Psoas muscle (tissue), 8 donors: ENCODE measurements around the gene MRPL51. TPM values are rescaled to one million over a fixed set of nuclear protein-coding genes. Genes with fewer than 3 reads are reported as not detected.

Experiments
- ATAC-seq, 4 donors: fragments of 200-7000 bp; cut with Tn5 transposase; one replicate each; pipeline ENCODE4 v1.9.1; 2020; ENCODE audit warnings: moderate library complexity in 3 of 4, mild to moderate bottlenecking in 2 of 4
- DNase-seq, 2 donors: peaks; one replicate each; pipeline ENCODE4 v3.0.0-alpha.2; 2020
- H3K27ac ChIP-seq: fragments of 200-600 bp; one replicate; pipeline ENCODE4 v1.8.0; 2022
- H3K27me3 ChIP-seq, 3 donors: fragments of 200-600 bp in 1 of 3; one replicate each; pipeline versions ENCODE4 v1.6.1 to v1.8.0; 2013 to 2022; ENCODE audit warnings: low read length in 2 of 3, mild to moderate bottlenecking in 2 of 3, moderate library complexity in 1 of 3; ENCODE audit not compliant: insufficient read depth in 3 of 3
- H3K36me3 ChIP-seq, 2 donors: fragments of 200-600 bp in 1 of 2; one replicate each; pipeline versions ENCODE4 v1.6.1 to v1.8.0; 2013 to 2022; ENCODE audit warnings: low read depth in 1 of 2, mild to moderate bottlenecking in 1 of 2, moderate library complexity in 1 of 2; ENCODE audit not compliant: insufficient read depth in 1 of 2
- H3K4me1 ChIP-seq: fragments of 200-600 bp; one replicate; pipeline ENCODE4 v1.8.0; 2022
- H3K4me3 ChIP-seq: fragments of 200-600 bp; one replicate; pipeline ENCODE4 v1.8.0; 2022; ENCODE audit warnings: mild to moderate bottlenecking
- H3K9me3 ChIP-seq: fragments of 200-600 bp; one replicate; pipeline ENCODE4 v1.8.0; 2022
- CTCF ChIP-seq: fragments of 200-600 bp; IDR thresholded peaks from one replicate; pipeline ENCODE4 v1.8.0; 2022; ENCODE audit warnings: antibody characterized with exemption
- WGBS, 3 donors: extraction: QIAGEN DNeasy Blood & Tissue Kit; methylation state at CpG; one replicate each; pipeline versions ENCODE4 v1.1.6 to v1.1.7; 2013; 5-methylcytosine and 5-hydroxymethylcytosine counted together
- intact Hi-C, 2 donors: fragments of 100-400 bp; cut with DNase I; formaldehyde crosslinking; loops; one replicate each; pipeline versions ENCODE4 v1.11.0 to v1.14.2; 2022
- polyA plus RNA-seq, 3 donors: library from polyadenylated mRNA; stranded (reverse); fragments of 200-250 nt; gene quantifications; one replicate each; pipeline ENCODE4 v1.2.3, GENCODE V29; 2013
- total RNA-seq, 4 donors: library from RNA; stranded (reverse); fragmentation: NEBNext Ultra II Directional in 2 of 4; extraction: Animal tissue kit (Norgen Biotek cat#: 25700) in 2 of 4; gene quantifications; one replicate each; pipeline versions ENCODE4 v1.2.1 to v1.2.4, GENCODE V29; 2021 to 2023
- donor health status: healthy with polysubstance abuse.
- donor health status: DM: no; HTN: no; CAD: no; lungs with moderate emphysema.
- donor health status: Bipolar disorder and iron deficiency.
- donor health status: healthy.
- donor health status: DM: yes; HTN: yes; CAD: no.
- donor health status: DM: no; HTN: no; CAD: no.
- donor health status: DM: no; HTN: no; CAD: no.
- donor health status: DM: yes; HTN: yes; CAD: no.

The MRPL51 gene
- total and polyA plus RNA-seq, 7 donors, result 153 to 250 (median 203) TPM

- ATAC-seq (no peak), DNase-seq (no peak)
- Histone ChIP-seq H3K27me3 (no peaks in the 10 kb centered on the region), H3K36me3 (peaks cover 0 to 64% of the 10 kb centered on the region in 2 donors), H3K27ac (no peak overlapping the region), H3K4me1 (no peaks in the 10 kb centered on the region), H3K4me3 (no peak overlapping the region), H3K9me3 (no peaks in the 10 kb centered on the region)
- intact Hi-C loops, result no loop called here
- WGBS, 3 donors, result 82 to 90% (median 87%) methylated on average over 4 of the region's 4 CpGs
- no peak for TF ChIP-seq CTCF
Observed at GRCh38 chr12:6444031-6444430, 49.0 kb downstream of the MRPL51 start.

DNA sequence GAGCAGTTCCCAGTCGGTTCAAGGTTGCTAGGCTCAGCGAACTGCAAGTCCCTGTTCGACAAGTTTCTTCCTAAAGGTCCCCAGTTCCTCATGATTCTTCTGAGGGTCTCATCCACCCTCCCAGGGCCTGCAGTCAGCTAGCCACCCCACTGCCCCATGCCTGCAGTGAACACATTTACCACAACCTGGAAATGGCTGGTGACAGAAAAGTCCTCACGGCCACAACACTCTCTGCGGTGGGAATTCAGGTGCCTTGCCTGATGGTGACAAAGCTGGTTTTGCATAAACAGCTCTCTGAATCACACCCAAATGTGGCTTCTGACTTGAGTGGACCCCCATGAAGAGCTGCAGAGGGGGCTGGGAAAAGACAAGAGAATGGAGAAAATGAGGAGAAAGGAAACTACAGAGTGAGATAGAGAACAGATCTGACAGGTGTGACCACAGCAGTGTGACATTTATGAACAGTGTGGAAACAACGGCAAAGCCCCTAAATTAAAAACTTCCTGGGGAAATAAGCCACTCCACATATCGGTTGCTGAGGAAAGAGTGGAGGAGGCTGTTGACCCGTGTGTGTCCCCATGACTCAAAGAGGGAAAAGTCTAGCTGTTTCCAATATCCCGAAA is 49.6 kb downstream of the MRPL51 start:
- no peak for TF ChIP-seq CTCF
- Histone ChIP-seq H3K4me3 (no peak overlapping the region), H3K4me1 (no peaks in the 10 kb centered on the region), H3K27ac (no peak overlapping the region), H3K36me3 (peaks cover 0 to 67% of the 10 kb centered on the region in 2 donors), H3K9me3 (no peaks in the 10 kb centered on the region), H3K27me3 (no peaks in the 10 kb centered on the region)
- DNase-seq (no peak), ATAC-seq (no peak)
- intact Hi-C loops, result no loop called here
- WGBS, 3 donors, result 58 to 61% (median 60%) methylated on average over 9 of the region's 9 CpGs

GRCh38 chr12:6442836-6443235 is 50.2 kb downstream of the MRPL51 start:
- ATAC-seq (no peak), DNase-seq (no peak)
- Histone ChIP-seq H3K4me3 (no peak overlapping the region), H3K36me3 (peaks cover 0 to 64% of the 10 kb centered on the region in 2 donors), H3K27ac (no peak overlapping the region), H3K9me3 (no peaks in the 10 kb centered on the region), H3K4me1 (no peaks in the 10 kb centered on the region), H3K27me3 (no peaks in the 10 kb centered on the region)
- TF ChIP-seq CTCF, result no peak
- intact Hi-C loops, result no loop called here
- 71 to 90% (median 79%) methylated on average over 8 to 9 of the region's 9 CpGs for WGBS, 3 donors

Other genes starting within 250 kb of the MRPL51 start
- gene PLEKHG6, start 182.6 kb downstream of the MRPL51 start, total RNA-seq, result not detected
- gene PLEKHG6, start 182.6 kb downstream of the MRPL51 start, polyA plus RNA-seq, result under 1 TPM in 2 of 3 donors, not detected in 1; 0.20 to 0.39 TPM
- 100 to 1,000 TPM in 3 of 4 donors, 10 to 100 TPM in 1; 38.8 to 224 (median 127) TPM for gene TNFRSF1A, start 151.2 kb downstream of the MRPL51 start, total RNA-seq
- gene TNFRSF1A, start 151.2 kb downstream of the MRPL51 start, polyA plus RNA-seq, result 100 to 1,000 TPM in 1 of 3 donors, 10 to 100 TPM in 2; 53.7 to 117 (median 65.4) TPM
- gene SCNN1A, start 117.7 kb downstream of the MRPL51 start, total RNA-seq, result under 1 TPM; 0.30 to 0.57 (median 0.48) TPM
- under 1 TPM; 0.03 to 0.39 (median 0.31) TPM for gene SCNN1A, start 117.7 kb downstream of the MRPL51 start, polyA plus RNA-seq
- 10 to 100 TPM; 23.7 to 38.6 (median 34.1) TPM for gene LTBR, start 109.1 kb downstream of the MRPL51 start, total RNA-seq
- 10 to 100 TPM; 15.3 to 38.8 (median 34.5) TPM for gene LTBR, start 109.1 kb downstream of the MRPL51 start, polyA plus RNA-seq
- under 1 TPM in 2 of 4 donors, not detected in 2; 0.28 to 0.29 TPM for gene CD27, start 48.3 kb downstream of the MRPL51 start, total RNA-seq
- under 1 TPM in 1 of 3 donors, not detected in 2; 0.10 TPM for gene CD27, start 48.3 kb downstream of the MRPL51 start, polyA plus RNA-seq
- gene TAPBPL, start 41.2 kb downstream of the MRPL51 start, total RNA-seq, result 10 to 100 TPM in 1 of 4 donors, 1 to 10 TPM in 3; 6.4 to 11.3 (median 8.4) TPM
- 1 to 10 TPM; 4.6 to 8.4 (median 4.9) TPM for gene TAPBPL, start 41.2 kb downstream of the MRPL51 start, polyA plus RNA-seq
- 1 to 10 TPM; 1.5 to 6.2 (median 3.2) TPM for gene VAMP1, start 22.6 kb downstream of the MRPL51 start, total RNA-seq
- gene VAMP1, start 22.6 kb downstream of the MRPL51 start, polyA plus RNA-seq, result 10 to 100 TPM in 1 of 3 donors, 1 to 10 TPM in 2; 1.9 to 16.9 (median 2.1) TPM
- gene NCAPD2, start 840 bp upstream of the MRPL51 start, total RNA-seq, result 10 to 100 TPM; 10.1 to 13.4 (median 11.2) TPM
- 1 to 10 TPM; 3.9 to 9.5 (median 5.9) TPM for gene NCAPD2, start 840 bp upstream of the MRPL51 start, polyA plus RNA-seq
- over 10,000 TPM in 2 of 4 donors, 1,000 to 10,000 TPM in 2; 7,136 to 10,782 (median 8,991) TPM for gene GAPDH, start 41.3 kb upstream of the MRPL51 start, total RNA-seq
- gene GAPDH, start 41.3 kb upstream of the MRPL51 start, polyA plus RNA-seq, result over 10,000 TPM in 2 of 3 donors, 1,000 to 10,000 TPM in 1; 9,788 to 18,891 (median 16,487) TPM
- gene IFFO1, start 62.8 kb upstream of the MRPL51 start, total RNA-seq, result 10 to 100 TPM; 12.6 to 26.3 (median 18.0) TPM
- gene IFFO1, start 62.8 kb upstream of the MRPL51 start, polyA plus RNA-seq, result 1 to 10 TPM; 6.7 to 8.9 (median 8.3) TPM
- gene NOP2, start 75.0 kb upstream of the MRPL51 start, total RNA-seq, result 10 to 100 TPM; 29.8 to 62.2 (median 52.9) TPM
- 10 to 100 TPM; 44.1 to 67.0 (median 66.4) TPM for gene NOP2, start 75.0 kb upstream of the MRPL51 start, polyA plus RNA-seq
- 100 to 1,000 TPM in 2 of 4 donors, 10 to 100 TPM in 2; 94.5 to 152 (median 112) TPM for gene CHD4, start 114.1 kb upstream of the MRPL51 start, total RNA-seq
- gene CHD4, start 114.1 kb upstream of the MRPL51 start, polyA plus RNA-seq, result 10 to 100 TPM; 62.5 to 90.0 (median 78.5) TPM
- gene LPAR5, start 142.7 kb upstream of the MRPL51 start, total RNA-seq, result under 1 TPM; 0.30 to 0.60 (median 0.39) TPM
- under 1 TPM; 0.04 to 0.20 (median 0.05) TPM for gene LPAR5, start 142.7 kb upstream of the MRPL51 start, polyA plus RNA-seq
- gene ACRBP, start 154.2 kb upstream of the MRPL51 start, total RNA-seq, result under 1 TPM; 0.44 to 0.99 (median 0.86) TPM
- gene ACRBP, start 154.2 kb upstream of the MRPL51 start, polyA plus RNA-seq, result under 1 TPM in 2 of 3 donors, not detected in 1; 0.29 to 0.82 TPM
- 10 to 100 TPM; 12.7 to 29.6 (median 16.9) TPM for gene ING4, start 169.9 kb upstream of the MRPL51 start, total RNA-seq
- 10 to 100 TPM; 20.7 to 35.6 (median 25.7) TPM for gene ING4, start 169.9 kb upstream of the MRPL51 start, polyA plus RNA-seq
- gene ZNF384, start 196.1 kb upstream of the MRPL51 start, total RNA-seq, result 10 to 100 TPM; 25.4 to 37.9 (median 27.9) TPM
- 10 to 100 TPM; 22.0 to 44.9 (median 23.8) TPM for gene ZNF384, start 196.1 kb upstream of the MRPL51 start, polyA plus RNA-seq
- gene PIANP, start 207.6 kb upstream of the MRPL51 start, total RNA-seq, result under 1 TPM in 3 of 4 donors, not detected in 1; 0.10 to 0.17 (median 0.15) TPM
- gene PIANP, start 207.6 kb upstream of the MRPL51 start, polyA plus RNA-seq, result under 1 TPM in 2 of 3 donors, not detected in 1; 0.17 to 0.21 TPM
- gene COPS7A, start 230.8 kb upstream of the MRPL51 start, total RNA-seq, result 10 to 100 TPM; 72.3 to 86.2 (median 77.1) TPM
- 100 to 1,000 TPM in 2 of 3 donors, 10 to 100 TPM in 1; 79.2 to 157 (median 104) TPM for gene COPS7A, start 230.8 kb upstream of the MRPL51 start, polyA plus RNA-seq